Effector CD4-positive, alpha-beta T cell (primary cell): ENCODE measurements around the gene MAGOH.
A peak's percentile ranks its signal among the peaks of the same experiment; 100 is the strongest.
"Not testable (repeated sequence)": the region's sequence is repeated elsewhere in the genome, so short reads cannot be mapped to it uniquely, and the experiment has no call there.

Source experiments
- DNase-seq: peaks from one replicate; pipeline ENCODE4 v3.0.0-alpha.2; 2020

MAGOH gene

GRCh38 chr1:53219711-53220110 lies 18.6 kb downstream of the MAGOH start:
- DNase-seq: no peak

GRCh38 chr1:53218201-53218600 lies 20.1 kb downstream of the MAGOH start:
- no peak for DNase-seq

DNA sequence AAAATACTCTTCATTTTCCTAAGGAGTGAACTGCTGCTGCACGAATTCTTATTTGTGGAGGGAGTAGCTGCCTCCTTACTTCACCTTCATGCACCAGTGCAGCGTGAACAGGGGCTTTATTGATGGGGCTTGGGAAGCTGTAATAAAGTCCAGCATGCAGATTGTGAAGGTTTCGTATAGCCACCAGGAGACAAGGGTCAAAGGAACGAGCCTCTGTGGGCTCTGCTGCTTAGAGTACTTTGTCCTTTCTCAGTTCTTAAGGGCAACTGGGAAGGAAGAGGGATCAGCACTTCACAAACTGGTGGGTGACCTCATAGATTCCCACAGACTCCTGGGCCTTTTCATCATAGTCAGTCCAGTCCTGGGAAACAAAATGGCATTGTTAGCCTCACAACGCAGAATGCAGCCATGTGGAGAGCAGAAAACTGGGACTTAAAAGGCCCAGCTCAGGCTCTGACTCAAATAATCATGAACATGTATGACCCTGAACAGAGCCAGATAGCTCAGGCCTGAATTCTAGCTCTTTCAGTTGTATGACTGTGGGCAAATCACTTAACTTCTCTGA lies 23.9 kb downstream of the MAGOH start:
- DNase-seq: no peak

DNA sequence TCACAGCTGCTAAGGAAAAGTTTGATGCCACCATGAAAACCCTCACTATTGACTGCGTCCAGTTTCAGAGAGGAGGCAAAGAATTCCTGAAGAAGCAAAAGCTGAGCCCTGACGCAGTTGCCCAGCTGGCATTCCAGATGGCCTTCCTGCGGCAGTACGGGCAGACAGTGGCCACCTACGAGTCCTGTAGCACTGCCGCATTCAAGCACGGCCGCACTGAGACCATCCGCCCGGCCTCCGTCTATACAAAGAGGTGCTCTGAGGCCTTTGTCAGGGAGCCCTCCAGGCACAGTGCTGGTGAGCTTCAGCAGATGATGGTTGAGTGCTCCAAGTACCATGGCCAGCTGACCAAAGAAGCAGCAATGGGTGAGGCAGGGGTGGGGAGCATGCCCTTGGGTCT lies 27.4 kb downstream of the MAGOH start:
- no peak for DNase-seq

DNA sequence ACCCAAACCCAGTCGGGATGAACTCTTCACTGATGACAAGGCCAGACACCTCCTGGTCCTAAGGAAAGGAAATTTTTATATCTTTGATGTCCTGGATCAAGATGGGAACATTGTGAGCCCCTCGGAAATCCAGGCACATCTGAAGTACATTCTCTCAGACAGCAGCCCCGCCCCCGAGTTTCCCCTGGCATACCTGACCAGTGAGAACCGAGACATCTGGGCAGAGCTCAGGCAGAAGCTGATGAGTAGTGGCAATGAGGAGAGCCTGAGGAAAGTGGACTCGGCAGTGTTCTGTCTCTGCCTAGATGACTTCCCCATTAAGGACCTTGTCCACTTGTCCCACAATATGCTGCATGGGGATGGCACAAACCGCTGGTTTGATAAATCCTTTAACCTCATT lies 28.0 kb downstream of the MAGOH start:
- DNase-seq: no peak

- DNase-seq: no peak
Observed at GRCh38 chr1:53207726-53208125, 30.6 kb downstream of the MAGOH start.

DNA sequence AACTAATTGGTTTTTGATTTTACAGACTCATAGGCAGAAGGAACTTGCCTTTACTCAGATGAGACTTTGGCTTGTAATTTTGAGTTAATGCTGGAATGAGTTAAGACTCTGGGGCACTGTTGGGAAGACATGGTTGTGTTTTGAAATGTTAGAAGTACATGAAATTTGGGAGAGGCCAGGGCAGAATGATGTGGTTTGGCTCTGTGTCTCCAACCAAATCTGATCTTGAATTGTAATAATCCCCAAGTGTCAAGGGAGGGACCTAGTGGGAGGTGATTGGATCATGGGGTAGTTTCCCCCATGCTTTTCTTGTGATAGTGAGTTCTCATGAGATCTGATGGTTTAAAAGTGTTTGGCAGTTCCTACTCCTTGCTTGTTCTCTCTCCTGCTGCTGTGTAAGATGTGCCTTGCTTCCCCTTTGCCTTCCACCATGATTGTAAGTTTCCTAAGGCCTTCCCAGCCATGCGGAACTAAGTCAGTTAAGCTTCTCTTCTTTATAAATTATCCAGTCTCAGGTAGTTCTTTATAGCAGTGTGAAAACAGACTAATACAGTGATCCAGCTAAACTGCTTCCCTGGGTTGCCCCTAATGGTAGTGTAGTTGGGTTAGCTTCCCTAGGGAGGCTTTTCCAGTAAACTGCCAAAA lies 31.5 kb downstream of the MAGOH start:
- DNase-seq: no peak

DNA sequence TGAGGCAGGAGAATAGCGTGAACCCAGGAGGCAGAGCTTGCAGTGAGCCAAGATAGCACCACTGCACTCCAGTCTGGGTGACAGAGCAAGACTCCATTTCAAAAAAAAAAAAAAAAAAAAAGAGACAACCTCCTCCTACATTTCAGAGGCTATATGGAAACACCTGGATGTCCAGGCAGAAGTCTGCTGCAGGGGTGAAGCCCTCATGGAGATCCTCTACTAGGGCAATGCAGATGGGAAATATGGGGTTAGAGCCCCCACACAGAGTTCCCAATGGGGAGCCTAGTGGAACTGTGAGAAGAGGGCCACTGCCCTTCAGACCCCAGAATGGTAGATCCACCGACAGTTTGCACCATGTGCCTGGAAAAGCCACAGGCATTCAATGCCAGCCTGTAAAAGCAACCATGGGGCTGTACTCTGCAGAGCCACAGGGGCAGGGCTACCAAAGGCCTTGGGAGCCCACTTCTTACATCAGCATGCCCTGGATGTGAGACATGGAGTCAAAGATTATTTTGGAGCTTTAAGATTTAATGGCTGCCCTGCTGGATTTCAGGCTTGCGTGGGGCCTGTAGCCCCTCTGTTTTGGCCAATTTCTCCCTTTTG lies 32.1 kb downstream of the MAGOH start:
- not testable (repeated sequence) for DNase-seq

DNA sequence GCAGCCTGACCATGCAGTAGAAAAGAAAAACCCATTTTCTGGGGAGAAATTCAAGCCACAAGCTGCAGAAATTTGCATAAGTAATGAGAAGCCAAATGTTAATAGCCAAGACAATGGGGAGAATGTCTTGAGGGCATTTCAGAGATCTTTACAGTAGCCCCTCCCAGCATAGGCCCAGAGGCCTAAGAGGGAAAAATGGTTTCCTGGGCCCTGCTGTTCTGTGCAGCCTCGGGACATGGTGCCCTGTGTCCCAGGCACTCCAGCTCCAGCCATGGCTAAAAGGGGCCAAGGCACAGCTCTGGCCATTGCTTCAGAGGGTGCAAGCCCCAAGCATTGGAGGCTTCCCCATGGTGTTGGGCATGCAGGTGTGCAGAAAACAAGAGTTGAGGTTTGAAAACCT lies 32.8 kb downstream of the MAGOH start:
- DNase-seq: not testable (repeated sequence)

DNA sequence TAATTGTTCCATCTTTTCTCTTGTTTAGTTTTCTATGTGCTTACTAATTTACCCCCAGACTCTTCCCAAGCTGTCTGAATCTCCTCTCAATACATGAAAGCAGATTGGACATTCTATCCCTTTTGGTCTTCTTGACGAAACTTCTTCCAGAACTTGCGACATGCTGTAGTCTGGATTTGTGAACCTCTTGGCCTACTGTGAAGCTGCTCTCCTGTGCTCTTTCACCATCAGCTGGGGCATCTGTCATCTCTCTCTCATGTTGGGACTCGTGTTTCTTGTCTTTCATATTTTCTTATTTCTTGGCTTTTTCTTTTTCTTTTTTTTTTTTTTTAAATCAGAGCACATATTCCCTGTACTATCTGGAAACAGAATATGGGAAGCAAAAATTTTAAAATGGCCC lies 34.9 kb downstream of the MAGOH start:
- no peak for DNase-seq

GRCh38 chr1:53198241-53198651 lies 40.1 kb downstream of the MAGOH start:
- no peak for DNase-seq

- no peak for DNase-seq
Observed at GRCh38 chr1:53197291-53198200, 40.8 kb downstream of the MAGOH start.

GRCh38 chr1:53196485-53197290 lies 41.6 kb downstream of the MAGOH start, which contains the start of gene CPT2:
Gene CPT2, plus strand, starts transcription at chr1:53196824. Its CDS starts 120 bp downstream, at chr1:53196944.
- DNase-seq: peak; percentile 83

- DNase-seq: no peak
Observed at GRCh38 chr1:53196017-53196484, 42.3 kb downstream of the MAGOH start.

GRCh38 chr1:53195246-53196016 lies 42.9 kb downstream of the MAGOH start:
- no peak for DNase-seq

GRCh38 chr1:53190210-53190611 lies 48.1 kb downstream of the MAGOH start:
- no peak for DNase-seq

DNA sequence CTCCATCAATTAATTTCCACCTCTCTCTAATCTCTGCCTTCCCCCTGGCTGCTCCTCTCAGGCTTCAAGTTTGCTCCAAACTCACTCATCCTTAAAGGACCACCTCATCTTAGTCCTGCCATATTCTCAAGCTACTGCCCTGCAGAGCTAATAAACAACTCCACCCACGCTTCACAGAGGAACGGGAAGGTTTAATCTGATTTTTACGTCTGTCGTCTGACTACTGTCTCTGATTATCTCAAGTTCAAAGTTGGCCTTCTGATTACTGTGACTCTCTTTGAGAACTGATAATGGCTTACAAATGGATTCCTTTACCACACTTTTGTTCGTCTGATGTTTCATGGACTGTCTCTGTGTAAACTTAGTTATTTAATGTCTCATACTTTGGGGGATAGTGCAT lies 49.3 kb downstream of the MAGOH start:
- DNase-seq: no peak

- no peak for DNase-seq
Observed at GRCh38 chr1:53188099-53188498, 50.2 kb downstream of the MAGOH start.

GRCh38 chr1:53187401-53187800 lies 50.9 kb downstream of the MAGOH start:
- DNase-seq: no peak

DNA sequence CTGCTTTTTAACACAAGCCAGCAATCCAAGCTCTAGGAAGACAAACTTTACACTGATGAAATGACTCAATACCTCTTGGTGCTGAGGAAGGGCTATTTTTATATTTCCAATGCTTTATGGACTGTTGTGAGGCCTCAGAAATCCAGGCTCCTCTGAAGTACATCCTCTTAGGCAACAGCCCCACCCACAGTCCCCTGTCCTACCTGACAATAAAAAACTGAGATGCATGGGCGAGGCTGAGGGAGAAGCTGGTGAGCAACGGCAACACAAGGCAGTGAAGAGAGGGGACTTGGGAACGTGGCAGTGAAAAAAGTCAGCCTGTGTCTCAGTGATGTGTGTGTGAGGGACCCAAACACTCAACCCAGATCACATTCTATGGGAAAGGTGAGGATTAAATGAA lies 51.8 kb downstream of the MAGOH start:
- DNase-seq: no peak

DNA sequence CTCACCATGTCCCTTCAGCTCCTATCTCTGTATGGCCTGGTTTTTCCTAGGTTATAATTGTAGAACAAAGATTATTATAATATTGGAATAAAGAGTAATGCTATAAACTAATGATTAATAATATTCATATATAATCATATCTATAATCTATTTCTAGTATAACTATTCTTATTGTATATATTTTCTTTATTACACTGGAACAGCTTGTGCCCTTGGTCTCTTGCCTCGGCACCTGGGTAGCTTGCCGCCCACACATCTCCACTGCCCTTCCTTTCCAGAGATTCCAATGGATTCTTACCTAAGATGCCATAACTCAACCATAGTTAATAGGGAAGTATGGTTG lies 52.4 kb downstream of the MAGOH start:
- DNase-seq: not testable (repeated sequence)
